ENCODE measurements around the gene C2orf76. TPM values are rescaled to one million over a fixed set of nuclear protein-coding genes. Genes with fewer than 3 reads are reported as not detected.
"Not testable (repeated sequence)": the region's sequence is repeated elsewhere in the genome, so short reads cannot be mapped to it uniquely, and the experiment has no call there.

C2orf76 gene
- 7.0 and 15.5 TPM in 2 replicates for total RNA-seq (2014; rRNA removed)
- 16.0 TPM for polyA plus RNA-seq (2012)

- peak; percentile 95 for DNase-seq (ENCODE audit: low read depth)
Measured at GRCh38 chr2:119366649-119367471, at the start of gene C2orf76, which contains the start of gene DBI. C2orf76 (minus strand) TSS chr2:119366834; CDS start chr2:119339959, 26,875 bp downstream. DBI (plus strand) TSS chr2:119366977; CDS start chr2:119367052, 75 bp downstream.

- no peak for DNase-seq (ENCODE audit: low read depth)
Measured at GRCh38 chr2:119415630-119416029, 49.0 kb upstream of the C2orf76 start.

DNA sequence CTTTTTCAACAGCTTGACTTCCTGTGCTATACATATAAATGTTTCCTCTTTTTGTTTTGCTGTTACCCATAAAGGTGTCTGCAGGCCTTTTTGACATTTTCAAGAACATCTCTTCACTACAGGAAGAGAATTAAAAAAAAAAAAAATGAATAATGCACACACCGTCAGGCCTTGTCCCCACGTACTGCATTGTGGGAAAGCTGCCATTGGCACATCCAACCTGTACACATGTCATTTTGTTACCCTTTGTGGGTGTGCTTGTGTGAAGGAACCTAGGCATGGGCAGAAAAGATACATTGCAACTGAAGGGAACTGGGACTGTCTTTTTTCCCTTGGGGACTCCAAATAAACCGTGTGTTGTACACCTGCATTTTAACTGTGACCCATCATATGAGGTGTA is 48.3 kb upstream of the C2orf76 start:
- DNase-seq (ENCODE audit: low read depth), result no peak

GRCh38 chr2:119409506-119409905 is 42.9 kb upstream of the C2orf76 start:
- DNase-seq (ENCODE audit: low read depth), result no peak

DNA sequence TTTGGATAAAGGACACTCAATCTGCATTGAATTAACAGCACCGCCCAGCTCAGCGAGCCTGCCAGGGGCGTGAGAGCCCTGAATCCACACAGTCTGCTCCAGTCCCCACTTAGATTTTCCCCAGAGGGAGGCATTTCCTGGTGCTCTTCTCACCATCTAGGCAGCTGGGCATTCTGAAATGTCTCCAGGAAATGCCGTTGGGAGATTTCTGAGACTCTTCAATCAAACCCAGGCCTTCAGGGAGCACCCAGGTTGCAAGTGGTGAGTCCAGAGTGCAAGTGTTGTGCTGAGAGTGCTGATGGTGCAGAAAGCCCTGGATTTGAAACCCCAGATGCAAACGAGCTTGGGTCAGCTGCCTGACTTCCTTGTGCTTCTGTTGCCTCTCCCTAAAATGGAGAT is 41.6 kb upstream of the C2orf76 start:
- DNase-seq (ENCODE audit: low read depth), result no peak

GRCh38 chr2:119407430-119408220 is 41.0 kb upstream of the C2orf76 start:
- peak; percentile 35 for DNase-seq (ENCODE audit: low read depth)

DNA sequence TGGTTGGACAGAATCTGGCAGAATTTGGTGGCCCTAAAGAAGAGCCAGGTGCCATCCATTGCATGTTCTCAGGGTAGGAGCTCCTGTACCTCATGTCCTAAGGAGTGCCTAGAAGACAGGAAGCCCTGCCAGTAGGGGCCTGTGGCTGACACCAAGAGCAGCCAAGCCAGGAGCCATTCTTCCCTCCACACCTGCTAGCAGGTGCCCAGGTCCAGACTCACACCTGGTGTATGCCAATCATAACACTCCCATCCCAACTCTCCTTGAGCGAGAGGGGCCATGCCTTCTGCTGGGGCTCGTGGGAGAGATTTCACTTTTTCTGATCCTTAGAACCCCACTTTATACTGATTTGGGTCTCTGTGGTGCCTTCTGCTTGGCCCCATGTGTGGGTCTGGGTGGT is 38.5 kb upstream of the C2orf76 start:
- DNase-seq (ENCODE audit: low read depth), result no peak

- not testable (repeated sequence) for DNase-seq (ENCODE audit: low read depth)
Measured at GRCh38 chr2:119403618-119404017, 37.0 kb upstream of the C2orf76 start.

- no peak for DNase-seq (ENCODE audit: low read depth)
Measured at GRCh38 chr2:119402645-119403560, 36.3 kb upstream of the C2orf76 start.

DNA sequence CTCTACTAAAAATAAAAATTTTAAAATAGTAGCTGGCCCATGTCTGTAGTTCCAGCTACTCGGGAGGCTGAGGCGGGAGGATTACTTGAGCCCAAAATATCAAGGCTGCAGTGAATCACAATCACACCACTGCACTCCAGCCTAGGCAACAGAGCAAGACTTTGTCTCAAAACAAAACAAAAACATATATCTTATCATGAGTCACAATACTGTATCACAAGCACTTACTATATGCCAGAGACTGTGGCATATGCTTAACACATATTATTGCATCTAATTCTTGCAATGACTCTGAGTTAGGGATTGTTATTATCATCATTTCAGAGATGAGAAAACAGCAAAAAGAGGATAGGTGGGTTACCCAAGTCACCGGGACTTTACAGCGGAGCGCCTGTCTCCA is 35.5 kb upstream of the C2orf76 start:
- DNase-seq (ENCODE audit: low read depth), result no peak

DNA sequence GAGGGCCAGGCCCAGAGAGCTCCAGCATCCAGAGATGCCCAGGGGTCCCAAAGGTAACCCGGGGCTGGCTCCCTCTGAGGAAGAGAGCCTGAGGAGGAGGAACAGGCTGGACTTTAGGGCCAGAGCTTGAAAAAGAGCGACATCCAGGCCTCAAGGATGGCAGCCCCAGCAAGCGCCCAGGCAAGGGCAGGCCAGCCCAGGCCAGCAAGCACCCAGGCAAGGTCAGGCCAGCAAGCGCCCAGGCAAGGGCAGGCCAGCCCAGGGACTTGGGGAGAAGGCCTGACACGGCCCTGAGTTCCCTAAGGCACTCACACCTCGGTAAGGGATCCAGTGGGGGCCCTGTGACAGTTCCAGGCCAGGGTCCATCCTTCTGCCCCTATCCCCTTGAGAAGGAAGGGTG is 30.6 kb upstream of the C2orf76 start:
- DNase-seq (ENCODE audit: low read depth), result no peak

GRCh38 chr2:119393971-119394748 is 27.5 kb upstream of the C2orf76 start:
- DNase-seq (ENCODE audit: low read depth), result no peak

- DNase-seq (ENCODE audit: low read depth), result peak; percentile 40
Measured at GRCh38 chr2:119389615-119390306, 23.1 kb upstream of the C2orf76 start.

GRCh38 chr2:119387381-119388129 is 20.9 kb upstream of the C2orf76 start:
- peak; percentile 81 for DNase-seq (ENCODE audit: low read depth)

- no peak for DNase-seq (ENCODE audit: low read depth)
Measured at GRCh38 chr2:119385466-119385865, 18.8 kb upstream of the C2orf76 start.

GRCh38 chr2:119384971-119385370 is 18.3 kb upstream of the C2orf76 start:
- no peak for DNase-seq (ENCODE audit: low read depth)

GRCh38 chr2:119383410-119384140 is 16.9 kb upstream of the C2orf76 start:
- DNase-seq (ENCODE audit: low read depth), result no peak

GRCh38 chr2:119378566-119378965 is 11.9 kb upstream of the C2orf76 start:
- no peak for DNase-seq (ENCODE audit: low read depth)

- peak; percentile 86 for DNase-seq (ENCODE audit: low read depth)
Measured at GRCh38 chr2:119377993-119378345, 11.3 kb upstream of the C2orf76 start.
